COLO829 (cell line): Measurements from ENCODE around the gene LSM14A.
"Not testable (repeated sequence)": the region's sequence is repeated elsewhere in the genome, so short reads cannot be mapped to it uniquely, and the experiment has no call there.

Experiments
- DNase-seq: peaks from one replicate; pipeline ENCODE4 v3.0.0; 2012; ENCODE audit warnings: low spot score

LSM14A gene

DNA sequence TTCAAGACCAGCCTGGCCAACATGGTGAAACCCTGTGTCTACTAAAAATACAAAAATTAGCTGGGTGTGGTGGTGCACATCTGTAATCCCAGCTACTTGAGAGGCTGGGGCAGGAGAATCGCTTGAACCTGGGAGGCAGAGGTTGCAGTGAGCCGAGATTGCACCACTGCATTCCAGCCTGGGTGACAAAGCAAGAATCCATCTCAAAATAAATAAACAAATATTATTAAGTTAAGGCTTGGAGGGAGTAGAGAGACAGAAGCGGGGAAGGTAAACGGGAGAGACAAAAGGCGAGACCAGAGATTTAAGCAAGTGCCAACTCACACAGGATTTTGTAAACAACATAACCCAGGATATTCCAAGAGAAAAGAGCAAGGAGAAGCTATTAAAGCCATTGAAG, 12.8 kb upstream of the LSM14A start:
- DNase-seq: not testable (repeated sequence)

- DNase-seq: not testable (repeated sequence)
Observed at GRCh38 chr19:34161902-34162301, 10.4 kb upstream of the LSM14A start.

GRCh38 chr19:34165295-34165738, 7.0 kb upstream of the LSM14A start:
- no peak for DNase-seq

DNA sequence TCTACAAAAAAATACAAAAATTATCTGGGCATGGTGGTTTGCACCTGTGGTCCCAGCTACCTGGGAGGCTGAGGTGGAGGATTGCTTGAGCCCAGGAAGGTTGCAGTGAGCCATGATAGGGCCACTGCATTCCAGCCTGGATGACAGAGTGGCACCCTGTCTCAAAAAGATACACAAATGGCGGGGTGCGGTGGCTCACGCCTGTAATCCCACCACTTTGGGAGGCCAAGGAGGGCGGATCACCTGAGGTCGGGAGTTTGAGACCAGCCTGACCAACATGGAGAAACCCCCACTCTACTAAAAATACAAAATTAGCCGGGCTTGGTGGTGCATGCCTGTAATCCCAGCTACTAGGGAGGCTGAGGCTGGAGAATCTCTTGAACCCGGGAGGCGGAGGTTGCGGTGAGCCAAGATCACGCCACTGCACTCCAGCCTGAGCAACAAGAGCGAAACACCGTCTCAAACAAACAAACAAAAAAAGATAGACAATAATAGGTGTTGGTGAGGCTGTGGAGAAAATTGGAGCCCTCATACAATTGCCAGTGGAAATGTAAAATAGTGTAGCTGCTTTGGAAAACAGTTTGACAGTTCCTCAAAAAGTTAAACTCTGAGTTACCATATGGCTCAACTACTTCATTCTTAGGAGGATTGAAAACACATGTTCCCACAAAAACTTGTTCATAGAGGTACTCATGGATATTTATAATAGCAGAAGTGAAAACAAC, 2.7 kb upstream of the LSM14A start:
- not testable (repeated sequence) for DNase-seq

- no peak for DNase-seq
Observed at GRCh38 chr19:34171539-34171876, 796 bp upstream of the LSM14A start.

- no peak for DNase-seq
Observed at GRCh38 chr19:34172661-34173192, 423 bp downstream of the LSM14A start.

DNA sequence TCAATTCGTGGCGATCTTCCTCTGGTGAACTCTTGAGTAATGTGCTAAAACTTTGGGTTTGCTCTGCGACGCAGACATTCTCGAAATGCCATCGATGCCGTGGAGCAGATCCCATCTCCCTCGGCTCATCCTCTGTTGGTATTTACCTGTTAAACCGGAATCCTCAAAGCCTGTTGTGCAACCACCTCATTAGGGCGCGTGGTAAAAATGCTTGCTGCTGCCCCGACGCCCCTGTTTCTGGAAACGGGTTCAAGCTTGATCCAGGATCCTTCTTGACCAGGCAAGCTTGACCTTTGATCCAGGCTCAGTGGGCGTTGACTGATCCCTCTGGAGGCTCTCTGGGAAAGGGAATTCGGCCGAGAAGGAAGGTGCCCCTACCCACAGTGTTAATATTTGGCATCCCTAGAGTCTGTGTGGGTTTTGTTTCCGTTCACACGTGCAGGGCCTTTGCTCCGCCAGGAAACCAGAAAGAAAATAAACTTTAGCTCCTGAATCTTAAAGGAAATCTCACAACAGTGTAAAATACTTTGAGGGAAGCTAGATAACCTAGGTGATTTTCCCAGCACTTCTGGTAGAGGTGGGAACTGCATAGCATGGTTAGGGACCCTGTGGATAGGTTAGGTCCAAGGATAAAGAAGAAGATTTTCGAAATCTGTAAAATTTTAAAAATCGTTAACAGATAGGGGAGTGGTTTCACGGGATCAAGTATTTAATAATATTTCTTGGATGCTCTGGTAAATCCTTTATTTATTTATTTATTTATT, 1.1 kb downstream of the LSM14A start:
- DNase-seq: peak; percentile 26

DNA sequence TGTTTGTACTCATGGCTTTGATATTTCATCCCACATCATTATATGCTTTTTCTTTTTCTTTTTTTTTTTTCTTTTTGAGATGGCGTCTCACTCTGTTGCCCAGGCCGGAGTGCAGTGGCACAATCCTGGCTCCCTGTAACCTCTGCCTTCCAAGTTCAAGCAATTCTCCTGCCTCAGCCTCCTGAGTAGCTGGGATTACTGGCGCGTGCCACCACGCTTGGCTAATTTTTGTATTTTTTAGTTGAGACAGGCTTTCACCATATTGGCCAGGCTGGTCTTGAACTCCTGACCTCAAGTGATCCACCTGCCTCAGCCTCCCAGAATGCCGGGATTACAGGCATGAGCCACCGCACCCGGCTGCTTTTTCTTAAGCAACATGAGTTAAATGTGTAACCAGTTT, 2.9 kb downstream of the LSM14A start:
- not testable (repeated sequence) for DNase-seq

DNA sequence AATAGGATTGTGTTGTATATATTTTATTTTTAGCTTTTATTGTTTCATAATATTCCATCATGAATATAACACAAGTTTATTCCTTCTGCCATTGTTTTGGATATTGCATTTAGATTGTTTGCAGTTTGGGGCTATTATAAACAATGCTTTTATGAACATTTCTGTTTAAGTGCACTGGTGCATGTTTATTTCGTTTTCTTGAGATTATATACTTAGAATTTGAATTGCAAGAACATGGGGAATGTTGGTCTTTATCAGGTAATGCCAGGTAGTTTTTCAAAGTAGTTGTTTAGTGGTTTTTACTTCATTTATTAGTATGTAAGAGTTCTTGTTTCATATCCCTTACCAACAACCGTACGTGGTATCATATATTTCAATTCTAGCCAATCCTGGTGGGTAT, 4.3 kb downstream of the LSM14A start:
- no peak for DNase-seq

DNA sequence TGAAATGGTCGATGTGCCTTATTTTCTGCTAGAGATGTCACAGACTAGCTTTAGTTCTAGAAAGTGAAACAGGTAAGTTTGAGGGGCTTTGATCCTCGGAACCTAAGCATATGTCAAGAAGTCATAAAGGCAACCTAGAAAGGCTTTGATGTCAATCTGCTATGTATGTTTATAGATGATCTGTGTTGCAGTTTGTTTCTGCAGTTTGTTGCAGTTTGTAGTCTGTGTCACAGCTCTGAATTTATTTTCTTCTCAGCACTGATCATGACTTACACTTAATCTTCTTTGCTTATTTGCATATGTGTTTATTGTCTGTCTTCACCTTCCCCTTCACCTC, 5.9 kb downstream of the LSM14A start:
- DNase-seq: no peak

GRCh38 chr19:34179066-34179465, 6.8 kb downstream of the LSM14A start:
- no peak for DNase-seq

DNA sequence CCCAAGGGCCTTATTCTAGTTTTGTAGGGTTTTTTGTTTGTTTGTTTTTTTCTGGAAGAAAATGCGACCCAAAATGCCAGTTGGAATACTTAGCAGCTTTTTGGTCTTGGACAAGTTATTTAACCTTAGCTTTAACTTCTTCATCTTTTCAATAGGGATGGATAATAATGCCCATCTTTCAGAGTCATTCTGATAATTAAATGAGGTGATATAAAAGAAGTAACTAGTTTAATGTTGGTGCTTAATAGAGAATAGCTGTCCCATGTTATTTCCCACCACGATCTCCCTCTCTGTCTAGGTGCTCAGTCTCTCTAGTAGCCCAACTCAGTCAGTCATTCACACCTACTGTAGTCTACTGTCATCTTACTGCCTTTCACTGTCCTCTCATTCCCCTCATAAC, 8.0 kb downstream of the LSM14A start:
- DNase-seq: no peak

DNA sequence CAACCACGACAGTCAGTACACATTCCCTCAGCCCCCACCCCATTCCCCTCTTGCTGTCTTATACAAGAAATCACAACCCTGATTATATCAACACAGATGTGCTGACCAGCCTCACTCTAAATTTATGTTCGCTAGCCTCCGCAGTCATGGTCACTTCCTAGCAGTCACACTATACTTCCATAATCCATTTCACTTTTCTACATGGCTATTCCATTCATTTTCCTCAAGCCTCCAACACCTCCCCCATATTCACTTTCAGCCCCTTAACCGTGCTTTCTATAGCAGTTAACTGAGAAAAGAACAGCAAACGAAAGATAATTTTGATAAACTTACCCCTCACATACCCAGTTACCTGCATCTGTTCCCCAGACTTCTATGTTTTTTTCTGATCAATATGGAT, 8.4 kb downstream of the LSM14A start:
- no peak for DNase-seq

GRCh38 chr19:34181111-34181864, 9.0 kb downstream of the LSM14A start:
- no peak for DNase-seq

DNA sequence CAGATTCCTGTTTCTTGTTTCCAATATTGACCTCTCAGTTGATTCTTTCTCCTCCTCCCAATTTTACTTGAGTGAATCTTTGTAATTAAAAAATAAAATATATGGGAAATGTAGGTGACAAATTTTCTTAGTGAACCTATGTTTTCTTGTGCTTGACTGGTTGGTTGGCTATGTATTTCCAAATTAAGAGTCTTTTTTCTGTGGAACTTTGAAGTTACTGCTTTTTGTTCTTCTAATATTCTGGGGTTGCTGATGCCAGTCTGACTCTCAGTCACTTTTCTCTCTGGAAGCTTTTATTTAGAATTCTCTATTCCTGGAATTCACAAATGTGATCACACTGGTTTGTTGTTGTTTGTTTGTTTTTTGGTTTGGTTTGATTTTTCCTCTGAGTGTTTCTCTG, 9.8 kb downstream of the LSM14A start:
- DNase-seq: no peak

DNA sequence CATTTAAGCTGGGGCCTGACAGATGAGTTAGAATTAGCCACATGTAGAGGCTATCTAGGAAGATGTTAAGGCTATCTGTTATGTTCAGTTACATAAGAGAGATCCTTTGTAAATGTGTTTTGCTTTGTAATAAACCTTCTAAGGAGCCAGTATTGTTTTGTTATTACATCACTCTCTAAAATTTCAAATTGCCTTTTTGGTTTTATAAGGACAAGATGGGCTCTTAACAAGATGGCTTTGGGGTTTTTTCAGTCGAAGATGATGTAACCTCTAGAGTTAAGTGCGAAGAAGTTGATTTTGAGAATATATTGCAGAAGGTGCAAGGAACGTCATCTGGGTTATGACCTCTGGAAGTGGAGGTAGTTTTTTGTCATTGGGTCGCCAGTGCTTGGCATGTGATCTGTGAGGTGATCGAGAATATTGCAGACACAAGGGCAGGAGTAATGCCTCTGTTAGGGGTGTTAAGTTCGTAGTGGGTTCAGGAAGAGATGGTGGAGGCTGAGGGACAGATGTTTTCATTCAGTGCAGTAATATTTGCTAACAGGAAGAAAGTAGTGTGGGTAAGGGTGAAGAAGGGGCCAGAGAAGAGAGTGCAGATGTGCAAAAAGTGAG, 12.7 kb downstream of the LSM14A start:
- DNase-seq: no peak

DNA sequence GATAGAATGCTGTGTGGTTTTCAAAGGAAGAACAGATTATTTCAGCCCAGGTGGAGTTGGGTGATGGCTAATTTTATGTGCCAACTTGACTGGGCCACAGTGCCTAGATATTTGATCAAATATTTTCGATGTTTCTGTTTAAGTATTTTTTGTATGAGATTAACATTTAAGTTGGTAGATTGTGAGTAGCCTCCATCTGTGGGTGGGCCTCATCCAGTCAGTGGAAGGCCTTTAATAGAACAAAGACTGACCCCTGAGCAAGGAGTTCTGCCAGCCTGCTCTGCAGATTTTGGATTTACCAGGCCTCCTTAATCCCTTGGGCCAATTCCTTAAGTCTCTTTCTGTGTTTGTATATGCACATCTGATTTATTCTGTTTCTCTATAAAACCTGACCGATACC, 13.9 kb downstream of the LSM14A start:
- DNase-seq: no peak

GRCh38 chr19:34187011-34187410, 14.7 kb downstream of the LSM14A start:
- DNase-seq: no peak

- DNase-seq: no peak
Observed at GRCh38 chr19:34188408-34188807, 16.1 kb downstream of the LSM14A start.

DNA sequence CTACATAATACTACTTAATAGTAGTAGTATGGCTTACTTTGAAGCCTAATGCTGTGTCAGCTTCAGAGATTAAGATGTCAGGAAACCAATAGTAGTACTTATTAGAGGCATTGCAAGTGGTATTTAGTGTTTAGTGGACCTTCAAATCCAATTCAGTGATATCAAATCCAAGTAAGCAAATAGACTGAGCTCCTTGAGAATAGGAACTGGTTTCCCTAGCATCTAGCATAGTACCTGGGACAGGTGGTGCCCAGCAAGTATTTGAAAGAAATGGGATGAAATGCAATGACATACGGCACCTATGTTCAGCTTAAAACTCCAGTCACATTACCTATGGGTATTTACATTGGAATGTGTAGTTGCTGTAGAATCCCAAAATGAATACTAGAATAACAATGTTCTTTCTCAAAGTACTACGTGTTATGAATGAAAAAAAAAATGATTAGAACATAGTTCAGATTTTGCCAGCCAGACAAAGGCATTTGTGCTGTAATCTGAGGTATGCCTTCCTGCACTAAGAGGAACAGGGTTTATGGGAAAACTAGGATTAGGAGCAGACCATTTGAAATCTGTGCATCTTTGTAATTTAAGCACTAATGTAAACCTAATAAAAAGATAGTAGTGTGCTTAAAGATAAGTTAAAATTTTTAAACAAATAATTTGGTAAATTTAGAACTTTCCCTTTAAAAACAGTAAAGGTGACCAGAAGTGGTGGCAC, 17.1 kb downstream of the LSM14A start:
- no peak for DNase-seq

- no peak for DNase-seq
Observed at GRCh38 chr19:34189917-34190425, 17.7 kb downstream of the LSM14A start.
